Liver (tissue), 9 donors: ENCODE data around the gene EFCAB12. TPM values are rescaled to one million over a fixed set of nuclear protein-coding genes. Genes with fewer than 3 reads are reported as not detected.

Source experiments
- DNase-seq: peaks from one replicate; pipeline ENCODE4 v3.0.0-alpha.2; 2017; ENCODE audit warnings: low spot score
- H3K27ac ChIP-seq, 2 donors: one replicate each; pipeline ENCODE4 v1.7.0; 2013; ENCODE audit warnings: inconsistent platforms in 2 of 2, low read length in 2 of 2, control low read depth in 1 of 2, low read depth in 1 of 2, mild to moderate bottlenecking in 1 of 2
- H3K27me3 ChIP-seq, 4 donors: one replicate each; pipeline versions ENCODE4 v1.6.1 to v1.7.0; 2013; ENCODE audit warnings: low read length in 3 of 4, inconsistent platforms in 1 of 4, mild to moderate bottlenecking in 1 of 4, moderate library complexity in 1 of 4; ENCODE audit not compliant: control insufficient read depth in 4 of 4, insufficient read depth in 4 of 4
- H3K36me3 ChIP-seq, 4 donors: one replicate each; pipeline versions ENCODE4 v1.6.1 to v1.7.0; 2013; ENCODE audit warnings: low read length in 3 of 4, mild to moderate bottlenecking in 3 of 4, low read depth in 1 of 4, moderate library complexity in 1 of 4; ENCODE audit not compliant: control insufficient read depth in 4 of 4, insufficient read depth in 3 of 4
- H3K4me1 ChIP-seq, 4 donors: one replicate each; pipeline versions ENCODE4 v1.6.1 to v1.7.0; 2013; ENCODE audit warnings: low read length in 3 of 4, mild to moderate bottlenecking in 3 of 4, moderate library complexity in 1 of 4; ENCODE audit not compliant: control insufficient read depth in 4 of 4, insufficient read depth in 4 of 4
- H3K4me3 ChIP-seq, 3 donors: one replicate each; pipeline versions ENCODE4 v1.6.1 to v1.7.0; 2013; ENCODE audit warnings: low read length in 3 of 3, control low read depth in 1 of 3, low read depth in 1 of 3, mild to moderate bottlenecking in 1 of 3
- H3K9ac ChIP-seq, 2 donors: one replicate each; pipeline ENCODE4 v1.7.0; 2013; ENCODE audit warnings: low read length in 2 of 2, mild to moderate bottlenecking in 2 of 2, moderate library complexity in 2 of 2, control low read depth in 1 of 2, low read depth in 1 of 2
- H3K9me3 ChIP-seq, 4 donors: one replicate each; pipeline versions ENCODE4 v1.6.1 to v1.7.0; 2013; ENCODE audit warnings: low read length in 3 of 4; ENCODE audit not compliant: control insufficient read depth in 4 of 4
- ATF3 ChIP-seq: IDR thresholded peaks from 2 replicates; pipeline ENCODE4 v1.6.1; 2016; ENCODE audit warnings: antibody characterized with exemption
- CTCF ChIP-seq: fragments of 150-350 bp; IDR thresholded peaks from 2 replicates; pipeline ENCODE4 v1.5.1; 2017; ENCODE audit warnings: improper control_type of control experiment, low read depth, low read length; ENCODE audit not compliant: missing input control
- EGR1 ChIP-seq, 2 donors: IDR thresholded peaks; 2 replicates each; pipeline ENCODE4 v1.6.1; 2016 to 2018; ENCODE audit warnings: antibody characterized with exemption in 2 of 2, low read depth in 2 of 2
- FOXA1 ChIP-seq: IDR thresholded peaks from 2 replicates; pipeline ENCODE4 v1.6.1; 2016; ENCODE audit warnings: antibody characterized with exemption
- FOXA2 ChIP-seq: IDR thresholded peaks from 2 replicates; pipeline ENCODE4 v1.6.1; 2016; ENCODE audit warnings: antibody characterized with exemption
- GABPA ChIP-seq, 2 donors: IDR thresholded peaks in 1 of 2; conservative IDR thresholded peaks in 1 of 2; 2 replicates each; pipeline ENCODE4 v1.6.1; 2016; ENCODE audit warnings: antibody characterized with exemption in 2 of 2, mild to moderate bottlenecking in 1 of 2, moderate library complexity in 1 of 2
- HNF4A ChIP-seq, 2 donors: conservative IDR thresholded peaks; 2 replicates each; pipeline ENCODE4 v1.6.1; 2016; ENCODE audit warnings: antibody characterized with exemption in 2 of 2, mild to moderate bottlenecking in 2 of 2
- HNF4G ChIP-seq: IDR thresholded peaks from 2 replicates; pipeline ENCODE4 v1.6.1; 2016; ENCODE audit warnings: antibody characterized with exemption
- JUND ChIP-seq, 2 donors: IDR thresholded peaks; 2 replicates each; pipeline ENCODE4 v1.6.1; 2016; ENCODE audit warnings: antibody characterized with exemption in 2 of 2
- MAX ChIP-seq: IDR thresholded peaks from 2 replicates; pipeline ENCODE4 v1.6.1; 2016; ENCODE audit warnings: antibody characterized with exemption
- NR2F2 ChIP-seq: IDR thresholded peaks from 2 replicates; pipeline ENCODE4 v1.6.1; 2016; ENCODE audit warnings: antibody characterized with exemption
- RAD21 ChIP-seq, 2 donors: IDR thresholded peaks; 2 replicates each; pipeline ENCODE4 v1.6.1; 2016; ENCODE audit warnings: antibody characterized with exemption in 2 of 2, mild to moderate bottlenecking in 2 of 2
- REST ChIP-seq: IDR thresholded peaks from 2 replicates; pipeline ENCODE4 v1.6.1; 2016; ENCODE audit warnings: antibody characterized with exemption, mild to moderate bottlenecking
- RXRA ChIP-seq, 2 donors: IDR thresholded peaks; 2 replicates each; pipeline ENCODE4 v1.6.1; 2017 to 2018; ENCODE audit warnings: antibody characterized with exemption in 2 of 2, mild to moderate bottlenecking in 1 of 2
- SP1 ChIP-seq: IDR thresholded peaks from 2 replicates; pipeline ENCODE4 v1.6.1; 2018; ENCODE audit warnings: antibody characterized with exemption, mild to moderate bottlenecking
- TAF1 ChIP-seq: conservative IDR thresholded peaks from 2 replicates; pipeline ENCODE4 v1.6.1; 2016; ENCODE audit warnings: antibody characterized with exemption, mild to moderate bottlenecking
- YY1 ChIP-seq: IDR thresholded peaks from 2 replicates; pipeline ENCODE4 v1.6.1; 2016; ENCODE audit warnings: antibody characterized with exemption, mild to moderate bottlenecking
- ZBTB33 ChIP-seq: IDR thresholded peaks from 2 replicates; pipeline ENCODE4 v1.6.1; 2016; ENCODE audit warnings: antibody characterized with exemption
- WGBS: extraction: QIAGEN DNeasy Blood & Tissue Kit; methylation state at CpG from one replicate; pipeline ENCODE4 v1.1.7; 2013; 5-methylcytosine and 5-hydroxymethylcytosine counted together
- polyA plus RNA-seq, 2 donors: library from polyadenylated mRNA; stranded (reverse) in 1 of 2; unstranded in 1 of 2; fragments of 200-250 nt in 1 of 2; fragments of >200 nt in 1 of 2; fragmentation: Nextera tagmentation in 1 of 2; extraction: Ambion mirVana in 1 of 2; gene quantifications; one replicate each; pipeline versions ENCODE4 v1.2.1 to v1.2.3, GENCODE V29; 2013 to 2015
- total RNA-seq, 2 donors: library from RNA; depleted of rRNA; stranded (reverse); fragments of >200 nt; gene quantifications; one replicate each; pipeline ENCODE4 v1.2.3, GENCODE V29; 2014
- donor health status: healthy.
- donor health status: healthy.
- donor health status: healthy.
- donor health status: healthy.
- donor health status: healthy.

Gene EFCAB12
- total and polyA plus RNA-seq, 4 donors = 0.37 to 2.4 (median 0.65) TPM

- Histone ChIP-seq H3K9ac (no peak overlapping the region), H3K4me3 (no peak overlapping the region), H3K4me1 (peaks cover 0 to 5% (median 2%) of the 10 kb centered on the region in 4 donors), H3K9me3 (no peaks in the 10 kb centered on the region), H3K36me3 (no peaks in the 10 kb centered on the region), H3K27me3 (no peaks in the 10 kb centered on the region), H3K27ac (no peak overlapping the region)
- no peak for DNase-seq
- 96% methylated on average over 12 of the region's 12 CpGs for WGBS
- TF ChIP-seq MAX (no peak), HNF4A (conservative IDR thresholded peaks at IDR 0.05) (no peak), EGR1 (IDR thresholded peaks at IDR 0.05; ENCODE audit: low read depth in 2 of 2) (no peak), ATF3 (no peak), CTCF (no peak), NR2F2 (no peak), TAF1 (no peak), YY1 (no peak), FOXA2 (no peak), RXRA (IDR thresholded peaks at IDR 0.05) (no peak), JUND (IDR thresholded peaks at IDR 0.05) (no peak), ZBTB33 (no peak), FOXA1 (no peak)
These were observed 7.1 kb downstream of the EFCAB12 start for GRCh38 chr3:129421236-129421883.

- Histone ChIP-seq H3K27me3 (no peaks in the 10 kb centered on the region), H3K4me3 (no peak overlapping the region), H3K36me3 (no peaks in the 10 kb centered on the region), H3K27ac (no peak overlapping the region), H3K9me3 (no peaks in the 10 kb centered on the region), H3K9ac (no peak overlapping the region), H3K4me1 (peaks cover 0 to 5% (median 0%) of the 10 kb centered on the region in 4 donors)
- WGBS = 92% methylated on average over 4 of the region's 4 CpGs
- no peak for DNase-seq
- TF ChIP-seq GABPA (IDR thresholded peaks at IDR 0.05 in 1 of 2, conservative IDR thresholded peaks at IDR 0.05 in 1 of 2) (no peak), FOXA1 (no peak), MAX (no peak), HNF4A (conservative IDR thresholded peaks at IDR 0.05) (no peak), EGR1 (IDR thresholded peaks at IDR 0.05; ENCODE audit: low read depth in 2 of 2) (no peak), SP1 (no peak), HNF4G (no peak), ATF3 (no peak), ZBTB33 (no peak), REST (no peak), JUND (IDR thresholded peaks at IDR 0.05) (no peak), NR2F2 (no peak), RXRA (IDR thresholded peaks at IDR 0.05) (no peak), FOXA2 (no peak), YY1 (no peak), RAD21 (IDR thresholded peaks at IDR 0.05) (no peak)
These were observed 9.0 kb downstream of the EFCAB12 start for GRCh38 chr3:129419476-129419875.
